Midbrain (tissue), 1 donor: ENCODE measurements around the gene PTGS1.
"Not testable (repeated sequence)": the region's sequence is repeated elsewhere in the genome, so short reads cannot be mapped to it uniquely, and the experiment has no call there.

Experiments
- DNase-seq: peaks from one replicate; lab custom pipeline; 2025; lab: John Stamatoyannopoulos, UW

The PTGS1 gene

DNA sequence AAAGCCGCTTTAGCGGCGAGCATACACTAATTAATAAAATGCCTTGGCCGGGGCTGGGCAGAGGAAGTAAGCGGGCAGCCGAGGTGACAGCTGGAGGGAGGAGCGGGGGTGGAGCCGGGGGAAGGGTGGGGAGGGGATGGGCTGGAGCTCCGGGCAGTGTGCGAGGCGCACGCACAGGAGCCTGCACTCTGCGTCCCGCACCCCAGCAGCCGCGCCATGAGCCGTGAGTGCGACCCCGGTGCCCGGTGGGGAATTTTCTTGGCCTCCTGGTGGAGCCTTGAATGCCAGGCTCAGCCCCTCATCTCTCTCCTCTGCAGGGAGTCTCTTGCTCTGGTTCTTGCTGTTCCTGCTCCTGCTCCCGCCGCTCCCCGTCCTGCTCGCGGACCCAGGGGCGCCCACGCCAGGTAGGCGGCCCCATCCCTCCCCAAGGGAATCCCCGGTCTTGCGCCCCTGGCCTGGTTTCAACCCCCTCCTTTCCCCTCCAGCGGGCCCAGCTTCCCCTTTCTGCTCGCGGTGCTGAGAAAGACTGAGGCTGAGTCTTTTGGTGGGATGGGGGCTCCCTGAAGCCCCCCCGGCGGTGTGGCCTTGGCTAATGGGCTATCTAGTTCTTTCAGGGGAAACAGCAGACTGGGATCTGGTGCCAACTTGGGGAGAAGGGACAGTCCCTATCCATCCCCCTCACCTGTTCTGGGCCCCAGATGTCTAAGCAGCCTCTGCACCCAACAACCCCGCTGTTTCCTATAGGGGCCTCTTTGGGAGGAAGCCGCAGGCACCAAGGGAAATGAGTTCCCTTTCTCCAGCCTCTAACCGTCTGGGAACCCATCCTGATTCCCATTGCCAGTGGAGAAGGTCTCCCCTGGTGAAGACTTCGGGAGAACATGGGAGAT lies at the start of gene PTGS1:
Gene PTGS1 (plus strand): TSS at position 156 of the 887 bp plus-strand sequence. CDS start 61 bp downstream, at position 217.
- DNase-seq, result no peak

DNA sequence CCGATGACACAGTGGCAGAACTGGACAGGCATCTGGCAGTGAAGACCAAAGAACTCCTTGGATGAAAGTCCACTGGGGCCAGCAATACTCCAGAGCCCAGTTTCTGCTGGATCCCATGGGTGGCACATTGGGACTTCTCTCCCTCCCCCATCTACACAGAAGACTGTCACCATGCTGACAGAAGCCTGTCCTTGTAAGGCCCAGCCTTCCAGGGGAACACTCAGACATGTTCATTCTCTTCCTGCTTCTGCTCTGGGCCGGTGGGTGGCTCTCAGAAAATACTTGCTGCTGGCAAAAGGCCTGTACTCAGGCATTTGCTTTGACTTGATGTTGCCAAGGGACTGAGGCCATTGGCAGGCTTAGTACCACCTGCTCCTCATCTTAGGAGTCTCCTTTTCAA lies 48.3 kb upstream of the PTGS1 start:
- peak; percentile 2 for DNase-seq

GRCh38 chr9:122324665-122325064 lies 46.2 kb upstream of the PTGS1 start:
- not testable (repeated sequence) for DNase-seq

DNA sequence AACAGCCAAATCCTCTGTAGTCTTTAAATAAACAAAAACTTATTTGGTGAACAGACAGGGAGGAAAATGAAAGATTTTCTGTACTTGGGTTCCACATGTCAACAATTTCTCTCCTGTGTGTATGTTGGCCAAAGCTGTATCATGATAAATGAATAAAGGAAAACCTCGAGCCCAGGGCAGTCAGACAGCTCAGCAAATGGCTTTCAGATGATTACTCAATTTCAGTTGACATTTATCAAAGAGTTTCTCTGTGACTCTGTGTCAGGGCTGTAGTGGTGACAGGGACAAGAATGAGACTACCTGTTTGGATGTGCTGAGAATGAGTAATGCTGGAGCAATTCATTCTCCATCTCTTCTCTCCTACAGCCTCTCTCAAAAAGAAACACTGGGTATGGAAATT lies 45.7 kb upstream of the PTGS1 start:
- DNase-seq, result no peak

- DNase-seq, result no peak
Observed at GRCh38 chr9:122327175-122327574, 43.6 kb upstream of the PTGS1 start.

GRCh38 chr9:122329597-122329996 lies 41.2 kb upstream of the PTGS1 start:
- DNase-seq, result no peak

DNA sequence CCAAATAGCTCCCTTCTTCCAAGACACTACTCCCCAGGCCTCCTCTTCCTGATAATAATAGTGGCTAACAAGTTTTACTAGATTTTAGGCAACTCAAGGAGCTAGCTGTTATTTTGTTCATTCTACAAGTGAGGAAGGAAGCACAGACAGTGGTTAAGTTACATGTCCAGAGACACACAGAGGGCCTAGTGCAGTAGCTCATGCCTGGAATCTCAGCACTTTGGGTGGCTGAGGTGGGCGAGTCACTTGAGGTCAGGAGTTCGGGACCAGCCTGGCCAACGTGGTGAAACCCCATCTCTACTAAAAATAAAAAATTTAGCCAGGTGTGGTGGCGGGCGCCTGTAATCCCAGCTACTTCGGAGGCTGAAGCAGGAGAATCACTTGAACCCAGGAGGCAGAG lies 40.4 kb upstream of the PTGS1 start:
- DNase-seq, result not testable (repeated sequence)

DNA sequence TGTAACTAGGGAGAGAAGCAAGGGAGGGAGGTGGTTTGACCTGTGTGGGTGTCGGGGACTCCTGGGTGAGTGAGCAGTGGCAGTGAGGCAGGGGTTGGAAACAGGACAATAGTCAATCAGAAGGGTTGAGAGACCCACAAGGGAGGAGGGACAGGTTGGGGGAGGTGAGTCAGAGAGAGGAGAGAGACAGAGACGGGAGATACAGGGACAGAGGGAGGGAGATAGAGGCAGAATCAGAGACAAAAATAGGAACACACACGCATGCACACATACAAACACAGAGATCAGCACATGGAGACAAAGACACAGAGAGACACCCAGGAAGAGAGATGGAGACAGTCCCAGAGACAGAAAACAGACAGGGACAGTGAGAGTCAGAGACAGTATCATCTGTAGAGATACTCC lies 39.3 kb upstream of the PTGS1 start:
- DNase-seq, result no peak

DNA sequence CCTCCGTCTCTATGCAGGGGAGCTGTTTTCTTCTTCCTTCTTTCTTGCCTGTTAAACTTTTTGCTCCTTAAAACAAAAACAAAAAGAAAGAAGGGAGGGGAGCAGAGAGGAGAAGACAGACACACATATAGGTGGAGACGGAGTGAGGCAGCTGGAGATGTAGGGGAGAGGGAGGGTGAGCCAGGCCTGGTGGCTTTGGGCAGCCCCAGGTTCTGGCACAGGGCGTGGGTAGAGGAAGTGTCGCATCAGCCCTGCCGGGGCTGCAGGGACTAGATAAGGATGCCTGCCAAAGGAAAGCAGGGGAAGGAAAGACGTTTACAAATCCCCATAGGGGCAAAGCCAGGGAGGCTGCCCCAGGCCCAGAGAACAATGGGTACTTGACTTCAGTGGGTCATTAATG lies 38.7 kb upstream of the PTGS1 start:
- DNase-seq, result no peak

DNA sequence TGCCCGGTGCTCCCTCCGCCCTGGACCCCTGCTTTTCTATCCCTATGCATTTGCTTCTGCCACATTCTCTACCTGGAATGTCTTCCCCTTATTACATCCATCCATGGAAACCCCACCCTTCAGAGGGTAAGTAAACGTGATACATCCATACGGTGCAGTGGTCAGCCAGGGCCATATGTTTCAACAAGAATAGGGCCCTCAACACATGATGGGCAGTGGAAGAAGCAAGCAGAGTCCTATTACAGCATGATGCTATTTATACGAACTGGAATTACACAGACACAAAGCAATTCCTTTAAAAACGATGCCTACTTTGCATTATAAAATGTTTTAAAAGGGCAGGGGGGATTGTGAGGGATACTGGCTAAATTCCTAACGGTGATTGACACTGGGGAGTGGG lies 38.2 kb upstream of the PTGS1 start:
- no peak for DNase-seq

DNA sequence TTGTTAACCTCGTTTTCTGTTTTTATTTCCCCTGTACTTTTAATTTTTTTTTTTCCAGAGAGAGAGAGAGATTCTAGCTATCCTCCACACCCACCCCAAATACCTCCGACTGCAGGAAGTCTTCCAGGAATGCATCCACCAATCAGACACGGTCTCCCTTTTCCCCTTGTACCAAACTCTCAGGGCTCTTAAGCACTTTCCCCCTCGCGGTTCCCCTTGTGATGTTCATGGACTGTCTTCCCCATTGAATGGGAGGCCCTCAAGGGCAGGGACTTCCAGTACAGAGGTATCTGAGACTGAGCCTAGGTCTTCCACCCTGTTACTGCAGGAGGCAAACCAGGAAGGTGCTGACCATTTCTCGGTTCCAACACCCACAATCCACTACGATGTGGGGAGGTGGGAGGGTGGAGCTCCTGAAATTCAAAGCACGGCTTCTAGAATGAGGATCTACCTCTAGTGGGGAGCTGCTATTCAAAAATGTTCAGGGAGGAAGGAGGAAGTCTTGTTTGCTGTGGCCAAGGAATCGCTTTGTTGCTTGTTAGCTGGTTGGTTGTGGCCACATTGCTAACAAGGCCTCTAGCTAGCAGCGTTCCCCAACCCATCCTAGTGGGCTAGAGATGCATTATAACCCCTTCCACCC lies 37.5 kb upstream of the PTGS1 start:
- DNase-seq, result no peak

DNA sequence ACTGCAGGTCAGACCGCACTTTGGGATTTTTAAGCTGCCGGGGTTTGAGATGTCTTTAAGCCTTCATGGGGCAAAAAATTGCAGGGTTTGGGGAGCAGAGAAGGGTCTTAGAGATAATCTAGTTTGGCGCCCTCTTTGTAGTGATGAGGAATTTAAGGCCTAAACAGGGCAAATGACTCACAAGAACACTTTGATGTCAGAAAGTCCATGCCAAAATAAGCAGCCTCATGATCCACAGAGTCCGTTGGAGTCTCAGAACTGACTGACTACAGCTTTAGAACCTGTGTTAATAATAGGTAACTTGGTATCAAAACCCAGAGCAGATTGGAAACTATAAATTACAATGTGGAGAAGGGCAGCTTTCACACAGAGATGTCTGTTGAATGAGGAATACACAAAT lies 35.9 kb upstream of the PTGS1 start:
- no peak for DNase-seq

DNA sequence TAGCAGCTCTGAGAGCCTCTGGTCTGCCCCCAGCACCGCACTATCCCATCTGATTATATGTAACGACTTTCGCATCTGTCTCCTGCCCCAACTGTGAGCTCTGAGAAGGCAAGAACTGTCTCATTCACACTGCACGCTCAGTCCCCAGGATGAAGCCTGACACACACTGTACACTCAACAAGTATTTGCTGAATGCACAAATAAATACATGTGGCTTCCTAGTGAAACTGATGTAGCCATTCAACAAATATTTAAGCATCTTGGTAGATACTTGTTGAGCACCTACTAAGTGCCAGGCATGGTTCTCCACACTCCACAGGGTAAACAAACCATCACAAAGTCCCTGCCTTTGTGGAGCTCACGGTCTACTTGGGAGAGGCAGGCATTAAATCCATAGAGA lies 34.6 kb upstream of the PTGS1 start:
- no peak for DNase-seq

DNA sequence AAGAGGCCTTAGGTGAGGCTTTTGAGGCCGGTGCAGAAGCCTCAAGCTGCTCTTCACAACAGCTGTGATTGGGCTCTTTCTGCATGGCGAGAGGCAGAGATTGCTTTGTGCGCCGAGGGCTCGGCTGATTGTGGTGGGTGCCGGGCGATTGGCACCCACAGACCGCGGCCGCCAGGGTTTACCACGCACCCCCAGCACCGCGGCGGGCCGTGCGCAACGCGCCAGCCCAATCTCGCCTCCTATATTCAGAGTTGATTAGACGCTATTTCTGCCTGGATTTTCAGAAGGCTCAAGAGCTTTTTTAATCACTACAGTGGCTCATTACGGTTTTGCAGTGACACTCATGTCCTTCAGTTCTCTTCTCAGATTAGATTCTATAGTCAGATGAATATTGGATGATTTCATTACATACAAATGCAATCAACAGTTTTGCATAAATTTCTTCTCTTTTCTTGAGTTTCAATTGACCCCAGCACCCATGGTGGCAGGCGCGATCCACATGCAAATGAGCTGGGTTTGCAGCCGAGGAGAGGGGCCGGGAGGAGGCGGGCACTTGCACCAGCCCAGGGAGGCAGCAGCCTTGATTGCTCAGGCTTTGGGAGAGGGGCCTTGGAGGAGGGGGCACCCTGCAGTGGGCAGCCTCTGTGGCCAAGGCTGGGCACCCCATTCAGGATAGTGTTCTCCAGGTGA lies 33.8 kb upstream of the PTGS1 start:
- no peak for DNase-seq

- no peak for DNase-seq
Observed at GRCh38 chr9:122337556-122337929, 33.3 kb upstream of the PTGS1 start.

DNA sequence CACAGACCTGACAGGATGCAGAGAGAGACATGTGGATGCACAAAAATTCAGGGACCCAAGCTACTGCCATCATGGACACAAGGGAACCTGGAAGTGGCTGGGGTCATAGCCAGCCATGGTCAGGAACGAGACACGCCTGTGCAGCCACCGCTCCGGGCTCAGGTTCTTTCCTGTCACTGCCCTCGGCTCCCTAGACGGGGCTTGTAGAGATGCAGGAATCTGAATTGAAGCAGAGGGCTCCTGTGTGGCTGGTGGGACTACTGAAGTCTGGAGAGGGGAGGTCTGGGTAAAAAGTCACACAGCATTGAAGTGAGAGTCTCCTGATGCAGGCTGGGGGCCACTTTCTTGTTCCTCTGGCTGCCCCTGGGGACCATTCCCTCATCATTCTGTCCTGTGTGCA lies 32.3 kb upstream of the PTGS1 start:
- DNase-seq, result no peak

GRCh38 chr9:122338994-122339393 lies 31.8 kb upstream of the PTGS1 start:
- DNase-seq, result peak; percentile 8

- no peak for DNase-seq
Observed at GRCh38 chr9:122339579-122339978, 31.2 kb upstream of the PTGS1 start.

GRCh38 chr9:122340161-122340560 lies 30.7 kb upstream of the PTGS1 start:
- no peak for DNase-seq

- DNase-seq, result no peak
Observed at GRCh38 chr9:122342323-122343050, 28.3 kb upstream of the PTGS1 start.

GRCh38 chr9:122346478-122347347 lies 24.1 kb upstream of the PTGS1 start:
- no peak for DNase-seq
